Stimulated activated CD4-positive, alpha-beta T cell treated with anti-CD3 and anti-CD28 coated beads, Interleukin-4, amount 100 ng/mL, for 24 hours (primary cell): ENCODE data around the gene SQSTM1.
"Not testable (repeated sequence)": the region's sequence is repeated elsewhere in the genome, so short reads cannot be mapped to it uniquely, and the experiment has no call there.

Source experiments
- DNase-seq: peaks from one replicate; pipeline ENCODE4 v3.0.0-alpha.2; 2020

Gene SQSTM1

DNA sequence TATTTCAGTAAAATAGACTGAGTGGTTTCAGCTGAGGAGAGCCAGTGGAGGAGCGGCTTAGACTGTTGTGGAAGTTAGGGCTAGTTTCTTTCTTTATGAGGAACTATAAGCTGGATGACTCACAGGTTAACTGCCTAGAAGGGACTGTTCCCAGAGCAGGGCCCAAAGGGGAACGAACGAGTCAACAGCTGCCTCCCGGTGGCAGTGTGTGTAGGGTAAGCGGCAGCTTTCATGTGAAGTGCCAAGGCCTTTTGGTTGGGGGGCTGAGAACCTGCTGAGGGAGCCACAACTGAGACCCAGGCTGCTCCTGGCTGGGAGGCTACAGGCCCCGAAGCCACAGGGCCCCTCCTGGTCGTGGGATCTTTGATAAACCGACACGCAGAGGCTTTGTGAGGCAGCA is 7.0 kb downstream of the SQSTM1 start:
- peak; percentile 70 for DNase-seq

DNA sequence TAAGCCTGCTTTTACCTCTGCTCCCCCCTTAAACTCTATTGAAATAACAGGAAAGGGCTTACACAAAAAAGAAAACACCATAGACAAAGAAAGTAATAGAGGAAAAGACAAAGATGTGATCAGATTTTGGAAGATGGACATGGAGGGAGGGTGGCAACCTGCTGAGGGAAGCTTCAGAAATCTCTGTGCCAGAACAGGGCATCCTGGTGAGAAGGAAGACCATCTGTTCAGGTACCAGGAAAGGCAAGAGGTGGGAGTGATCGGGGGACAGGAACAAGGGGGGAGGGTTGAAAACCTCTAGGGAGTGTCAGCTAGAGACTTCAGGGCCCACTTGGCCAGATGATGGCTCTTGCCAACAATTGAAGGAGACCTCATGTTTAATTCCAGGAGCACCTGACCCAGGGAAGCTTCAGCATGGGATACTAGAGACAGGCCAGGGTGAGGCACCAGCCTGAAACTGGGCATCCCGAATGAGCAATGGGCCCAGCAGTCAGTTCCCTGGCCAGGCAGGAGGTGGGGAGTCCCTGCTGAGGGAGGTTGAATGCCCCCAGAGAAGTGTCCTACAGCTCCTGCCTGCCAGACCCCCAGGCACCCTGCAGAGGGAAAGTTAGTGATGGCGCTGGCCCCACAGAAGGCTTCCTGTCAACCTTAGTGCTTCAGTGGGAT is 8.2 kb downstream of the SQSTM1 start:
- DNase-seq, result no peak

- DNase-seq, result no peak
Observed at GRCh38 chr5:179829732-179830435, 9.2 kb downstream of the SQSTM1 start.

GRCh38 chr5:179830818-179831468 is 10.2 kb downstream of the SQSTM1 start:
- DNase-seq, result no peak

DNA sequence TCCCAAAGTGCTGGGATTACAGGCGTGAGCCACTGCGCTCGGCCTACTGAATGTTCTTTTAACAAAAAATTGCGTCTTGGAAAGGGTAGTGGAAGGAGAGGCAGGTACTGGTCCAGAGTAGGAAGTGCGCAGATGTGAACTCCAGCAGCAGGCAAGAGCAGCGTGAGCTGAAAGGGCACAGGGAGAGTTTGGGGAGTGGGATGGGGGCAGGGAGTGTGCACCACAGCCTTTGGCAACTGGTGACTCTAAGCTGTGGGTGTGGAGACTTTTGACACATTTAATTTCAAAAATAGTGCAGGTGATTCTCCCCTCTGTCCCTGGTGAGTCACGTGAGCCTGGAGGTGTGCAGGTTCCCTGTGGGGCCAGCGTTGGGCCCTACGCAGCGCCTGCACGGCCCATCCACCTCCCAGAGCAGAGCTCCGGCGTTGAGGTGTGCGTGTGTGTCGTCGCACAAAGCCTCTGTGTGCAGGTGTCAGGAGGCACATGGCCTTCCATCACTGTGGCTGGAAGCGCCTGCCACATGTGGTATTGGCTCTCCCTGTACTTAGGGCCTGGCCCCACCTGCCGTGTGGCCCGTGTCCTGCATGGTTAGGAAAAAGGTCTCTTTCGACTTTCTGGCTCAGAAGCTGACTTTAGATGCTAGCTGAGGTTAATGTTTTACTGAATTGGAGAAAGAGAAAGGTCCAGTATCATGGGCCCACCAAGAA is 11.5 kb downstream of the SQSTM1 start:
- DNase-seq, result no peak

DNA sequence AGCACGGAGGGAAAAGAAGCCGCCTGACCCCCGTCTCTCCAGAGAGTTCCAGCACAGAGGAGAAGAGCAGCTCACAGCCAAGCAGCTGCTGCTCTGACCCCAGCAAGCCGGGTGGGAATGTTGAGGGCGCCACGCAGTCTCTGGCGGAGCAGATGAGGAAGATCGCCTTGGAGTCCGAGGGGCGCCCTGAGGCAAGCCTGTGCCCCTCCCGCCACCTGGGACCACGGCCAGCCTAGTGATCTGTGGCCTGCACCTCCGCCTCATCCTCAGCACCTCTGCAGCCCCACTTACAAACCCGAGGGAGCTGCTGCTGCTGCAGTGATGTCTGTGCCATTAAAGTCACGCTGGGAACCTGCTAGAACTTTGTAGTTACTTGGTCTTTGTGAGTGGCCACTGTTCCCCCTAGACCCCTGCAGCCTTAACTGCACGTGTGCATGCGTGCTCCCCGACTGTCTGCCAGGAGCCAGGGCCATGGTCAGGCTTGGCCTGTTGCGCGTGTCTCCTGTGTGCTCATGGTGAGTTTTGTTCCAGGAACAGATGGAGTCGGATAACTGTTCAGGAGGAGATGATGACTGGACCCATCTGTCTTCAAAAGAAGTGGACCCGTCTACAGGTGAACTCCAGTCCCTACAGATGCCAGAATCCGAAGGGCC is 12.5 kb downstream of the SQSTM1 start:
- no peak for DNase-seq

- DNase-seq, result no peak
Observed at GRCh38 chr5:179833709-179834070, 13.0 kb downstream of the SQSTM1 start.

- DNase-seq, result no peak
Observed at GRCh38 chr5:179834120-179834519, 13.4 kb downstream of the SQSTM1 start.

GRCh38 chr5:179834871-179835270 is 14.2 kb downstream of the SQSTM1 start:
- DNase-seq, result not testable (repeated sequence)

GRCh38 chr5:179836225-179837019 is 15.7 kb downstream of the SQSTM1 start:
- DNase-seq, result peak; percentile 58

DNA sequence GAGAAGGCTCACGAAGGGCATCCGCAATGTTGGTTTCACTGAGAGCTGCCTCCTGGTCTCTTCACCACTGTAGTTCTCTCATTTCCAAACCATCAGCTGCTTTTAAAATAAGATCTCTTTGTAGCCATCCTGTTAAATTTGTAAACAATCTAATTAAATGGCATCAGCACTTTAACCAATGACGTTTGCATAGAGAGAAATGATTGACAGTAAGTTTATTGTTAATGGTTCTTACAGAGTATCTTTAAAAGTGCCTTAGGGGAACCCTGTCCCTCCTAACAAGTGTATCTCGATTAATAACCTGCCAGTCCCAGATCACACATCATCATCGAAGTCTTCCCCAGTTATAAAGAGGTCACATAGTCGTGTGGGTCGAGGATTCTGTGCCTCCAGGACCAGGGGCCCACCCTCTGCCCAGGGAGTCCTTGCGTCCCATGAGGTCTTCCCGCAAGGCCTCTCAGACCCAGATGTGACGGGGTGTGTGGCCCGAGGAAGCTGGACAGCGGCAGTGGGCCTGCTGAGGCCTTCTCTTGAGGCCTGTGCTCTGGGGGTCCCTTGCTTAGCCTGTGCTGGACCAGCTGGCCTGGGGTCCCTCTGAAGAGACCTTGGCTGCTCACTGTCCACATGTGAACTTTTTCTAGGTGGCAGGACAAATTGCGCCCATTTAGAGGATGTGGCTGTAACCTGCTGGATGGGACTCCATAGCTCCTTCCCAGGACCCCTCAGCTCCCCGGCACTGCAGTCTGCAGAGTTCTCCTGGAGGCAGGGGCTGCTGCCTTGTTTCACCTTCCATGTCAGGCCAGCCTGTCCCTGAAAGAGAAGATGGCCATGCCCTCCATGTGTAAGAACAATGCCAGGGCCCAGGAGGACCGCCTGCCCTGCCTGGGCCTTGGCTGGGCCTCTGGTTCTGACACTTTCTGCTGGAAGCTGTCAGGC is 16.6 kb downstream of the SQSTM1 start:
- DNase-seq, result no peak

DNA sequence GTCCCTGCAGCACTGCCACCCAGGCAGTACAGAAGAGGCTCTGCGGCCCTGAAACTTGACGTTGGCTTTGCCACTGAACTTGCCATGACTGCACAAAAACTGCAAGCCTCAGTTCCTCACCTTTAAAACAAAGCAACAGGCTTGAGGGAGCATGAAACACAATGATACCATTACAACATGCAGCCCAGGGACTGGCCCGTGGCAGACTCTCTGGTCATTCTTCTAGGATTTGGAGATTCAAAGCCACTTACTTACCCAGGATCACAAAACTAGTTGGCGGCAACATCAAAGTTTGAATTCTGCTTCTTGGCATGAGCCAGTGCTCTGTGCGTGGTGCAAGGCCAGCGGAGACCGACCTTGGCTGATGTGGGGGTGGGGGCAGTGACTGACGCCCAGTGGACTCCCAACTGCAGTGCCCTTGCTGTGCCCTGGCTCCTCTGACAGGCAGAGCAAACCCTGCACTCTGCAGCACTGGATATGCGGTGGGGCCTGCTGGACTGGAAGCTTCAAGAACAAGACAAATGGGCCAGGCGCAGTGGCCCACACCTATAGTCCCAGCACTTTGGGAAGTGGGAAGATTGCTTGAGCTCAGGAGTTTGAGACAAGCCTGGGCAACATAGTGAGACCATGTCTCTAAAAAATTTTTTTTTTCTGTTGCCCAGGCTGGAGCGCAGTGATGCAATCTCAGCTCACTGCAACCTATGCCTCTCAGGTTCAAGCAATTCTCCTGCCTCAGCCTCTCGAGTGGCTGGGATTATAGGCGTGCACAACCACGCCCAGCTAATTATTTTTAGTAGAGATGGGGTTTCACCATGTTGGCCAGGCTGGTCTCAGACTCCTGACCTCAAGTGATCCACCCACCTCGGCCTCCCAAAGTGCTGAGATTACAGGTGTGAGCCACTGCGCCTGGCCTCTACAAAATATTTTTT is 18.9 kb downstream of the SQSTM1 start:
- no peak for DNase-seq

DNA sequence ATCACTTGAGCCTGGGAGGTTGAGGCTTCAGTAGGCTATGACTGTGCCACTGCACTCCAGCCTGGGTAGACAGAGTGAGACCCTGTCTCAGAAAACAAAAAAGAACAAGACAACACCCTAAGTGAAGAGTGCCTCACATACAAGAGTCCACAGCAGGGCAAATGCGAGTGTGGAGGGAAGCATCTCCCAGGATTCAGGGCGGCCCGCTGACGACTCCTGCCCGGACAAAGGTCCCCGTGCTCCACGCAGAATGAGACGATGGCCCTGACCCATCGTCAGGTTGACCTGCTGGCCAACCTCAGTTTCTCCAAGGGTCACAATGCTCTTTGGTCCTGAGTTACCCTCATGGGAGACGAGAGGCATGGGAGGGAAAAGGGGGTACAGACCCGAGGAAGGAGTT is 19.6 kb downstream of the SQSTM1 start:
- no peak for DNase-seq

DNA sequence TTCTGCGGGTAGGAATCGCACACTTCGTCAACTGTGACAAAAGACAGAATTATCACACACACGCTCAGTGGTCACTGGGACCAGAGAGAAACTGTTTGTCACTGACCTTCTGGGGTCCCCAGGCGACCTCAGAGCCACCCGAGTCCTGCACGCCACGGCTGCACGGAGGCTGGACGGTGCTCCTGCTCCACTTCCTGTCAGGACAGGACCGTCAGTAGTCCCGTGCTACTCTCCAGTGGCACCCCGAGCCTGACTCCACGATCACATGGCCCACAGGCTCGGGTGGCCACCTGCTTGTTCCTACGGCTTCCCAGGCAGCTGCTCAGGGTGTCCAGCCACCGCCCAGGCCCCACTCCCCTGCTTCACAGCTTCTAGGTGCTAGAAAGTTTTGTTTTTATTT is 20.1 kb downstream of the SQSTM1 start:
- no peak for DNase-seq

DNA sequence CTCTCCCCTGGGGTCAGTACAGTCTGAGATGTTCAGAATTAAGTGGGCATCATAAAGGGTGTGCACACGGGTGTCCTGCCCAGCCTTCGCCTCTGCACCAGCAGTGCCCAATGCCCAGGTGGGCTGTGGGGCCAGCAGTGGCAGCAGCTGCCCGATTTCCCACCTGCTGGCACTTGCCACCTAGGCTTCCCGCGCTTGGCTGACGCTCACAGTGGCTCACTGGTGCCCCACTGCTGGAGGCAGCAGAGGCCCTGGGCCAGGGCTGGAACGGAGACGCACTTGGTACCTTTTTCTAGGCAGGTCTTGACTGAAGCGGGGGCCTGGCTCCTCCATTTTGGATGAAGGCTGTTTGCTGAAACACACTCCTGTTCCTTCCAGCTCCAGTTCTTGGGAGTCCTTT is 20.9 kb downstream of the SQSTM1 start:
- DNase-seq, result no peak

DNA sequence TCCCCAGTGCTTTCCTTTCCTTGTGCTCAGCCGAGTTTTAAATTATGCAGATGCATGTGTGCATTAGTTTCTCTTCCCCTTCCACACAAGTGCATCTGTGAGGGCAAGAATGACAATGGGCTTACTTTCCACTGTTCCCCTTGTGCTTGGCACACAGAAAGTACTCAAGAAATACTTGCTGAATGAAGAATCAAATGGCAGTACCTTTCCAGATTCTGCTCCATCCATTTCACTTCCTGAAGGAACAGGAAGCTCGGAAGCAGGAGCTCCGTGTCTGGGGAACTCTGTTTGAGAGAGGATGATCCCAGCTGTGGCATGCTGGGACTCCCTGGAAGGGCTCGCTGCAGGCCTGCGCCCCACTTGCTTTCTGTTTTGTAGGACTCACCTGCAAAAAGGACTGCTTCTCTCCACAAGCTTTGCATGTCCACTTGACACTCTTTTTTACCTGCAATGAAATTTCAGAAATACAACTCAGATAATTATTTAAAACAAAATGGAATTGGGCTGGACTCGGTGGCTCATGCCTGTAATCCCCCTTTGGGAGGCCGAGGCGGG is 32.4 kb downstream of the SQSTM1 start:
- no peak for DNase-seq

- no peak for DNase-seq
Observed at GRCh38 chr5:179854356-179854755, 33.7 kb downstream of the SQSTM1 start.

GRCh38 chr5:179858241-179858585 is 37.5 kb downstream of the SQSTM1 start:
- DNase-seq, result no peak

DNA sequence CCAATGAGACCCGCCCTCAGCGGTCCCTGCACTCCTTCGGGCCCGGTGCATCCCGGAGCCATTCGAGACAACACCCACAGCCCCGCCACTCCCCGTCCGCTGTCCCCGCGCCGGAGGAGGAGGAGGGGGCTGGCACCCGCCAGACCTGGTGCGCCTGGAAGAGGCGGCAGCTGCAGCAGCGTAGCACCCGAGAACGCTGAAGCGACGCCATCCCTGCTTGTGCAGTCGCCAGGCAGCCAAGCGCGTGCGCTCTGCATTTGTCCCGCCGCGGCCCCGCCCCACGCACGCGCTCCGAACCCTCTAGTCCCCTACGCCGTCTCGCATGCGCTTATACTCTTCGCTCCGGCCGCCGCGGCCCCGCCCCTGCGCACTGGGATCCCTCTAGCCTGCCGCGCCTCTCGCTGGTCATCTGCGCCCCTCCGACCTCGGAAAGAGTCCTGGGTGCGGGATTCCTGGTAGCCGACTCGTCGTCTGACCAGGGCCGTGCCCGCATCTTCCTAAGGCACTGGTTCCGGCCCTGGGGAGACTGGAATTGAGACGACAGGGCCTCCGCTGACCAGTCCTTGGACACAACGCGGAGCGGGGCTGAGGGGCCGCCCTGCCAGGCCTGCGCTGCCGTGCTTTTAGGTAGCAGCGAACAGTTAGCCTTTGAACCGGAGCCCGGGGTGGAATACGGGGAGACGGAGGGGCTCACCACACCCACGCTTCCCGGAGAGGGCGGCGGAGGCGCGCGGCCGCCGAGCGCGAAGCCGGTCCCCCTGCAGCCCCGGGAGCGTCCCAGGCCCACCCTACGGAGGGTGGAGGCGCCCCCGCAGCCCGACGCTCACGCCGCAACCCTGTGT is 38.1 kb downstream of the SQSTM1 start, which contains the start of gene MRNIP:
Gene MRNIP, minus strand, starts transcription at position 232 of the 842 bp plus-strand sequence. Its CDS starts 21 bp downstream, at position 211.
- DNase-seq, result peak; percentile 92
